CD4-positive, alpha-beta T cell treated with Interleukin-21 for 1 hour (primary cell): Measurements from ENCODE around the gene AMBRA1.
A peak's percentile ranks its signal among the peaks of the same experiment; 100 is the strongest.

Experiments used
- DNase-seq: peaks from one replicate; pipeline ENCODE4 v3.0.0-alpha.2; 2020

AMBRA1 gene

GRCh38 chr11:46593550-46594373 lies at the start of gene AMBRA1:
Gene AMBRA1, minus strand, starts transcription at chr11:46594023. Its CDS starts 45,643 bp downstream, at chr11:46548380.
- peak; percentile 87 for DNase-seq

GRCh38 chr11:46643531-46643930 lies 49.7 kb upstream of the AMBRA1 start:
- no peak for DNase-seq

GRCh38 chr11:46642627-46643335 lies 49.0 kb upstream of the AMBRA1 start:
- DNase-seq, result no peak

GRCh38 chr11:46641639-46642038 lies 47.8 kb upstream of the AMBRA1 start:
- no peak for DNase-seq

GRCh38 chr11:46640036-46640788 lies 46.4 kb upstream of the AMBRA1 start:
- no peak for DNase-seq

GRCh38 chr11:46639197-46639839 lies 45.5 kb upstream of the AMBRA1 start:
- no peak for DNase-seq

- DNase-seq, result no peak
These were observed 43.7 kb upstream of the AMBRA1 start for GRCh38 chr11:46637546-46637945.

- no peak for DNase-seq
These were observed 41.8 kb upstream of the AMBRA1 start for GRCh38 chr11:46635557-46636139.

GRCh38 chr11:46633291-46634217 lies 39.7 kb upstream of the AMBRA1 start:
- DNase-seq, result no peak

- no peak for DNase-seq
These were observed 38.7 kb upstream of the AMBRA1 start for GRCh38 chr11:46632502-46632901.

GRCh38 chr11:46631676-46632075 lies 37.9 kb upstream of the AMBRA1 start:
- no peak for DNase-seq

GRCh38 chr11:46630237-46630636 lies 36.4 kb upstream of the AMBRA1 start:
- no peak for DNase-seq

GRCh38 chr11:46628961-46629360 lies 35.1 kb upstream of the AMBRA1 start:
- no peak for DNase-seq

- no peak for DNase-seq
These were observed 31.6 kb upstream of the AMBRA1 start for GRCh38 chr11:46625406-46625805.

- no peak for DNase-seq
These were observed 25.0 kb upstream of the AMBRA1 start for GRCh38 chr11:46618837-46619236.

GRCh38 chr11:46617972-46618314 lies 24.1 kb upstream of the AMBRA1 start:
- DNase-seq, result no peak

- peak; percentile 94 for DNase-seq
These were observed 23.5 kb upstream of the AMBRA1 start, which contains the start of the genes ATG13 and HARBI1 for GRCh38 chr11:46617134-46617971. Gene ATG13, plus strand, starts transcription at chr11:46617553. Its CDS starts 26,739 bp downstream, at chr11:46644292. Gene HARBI1, minus strand, starts transcription at chr11:46617227. Its CDS starts 990 bp downstream, at chr11:46616237.

- DNase-seq, result peak; percentile 36
These were observed 22.8 kb upstream of the AMBRA1 start for GRCh38 chr11:46616551-46617133.

- no peak for DNase-seq
These were observed 21.9 kb upstream of the AMBRA1 start for GRCh38 chr11:46615756-46616155.

- no peak for DNase-seq
These were observed 18.5 kb upstream of the AMBRA1 start for GRCh38 chr11:46612326-46612725.
